K562 (cell line): ENCODE results near the gene PRM3. TPM values are rescaled to one million over a fixed set of nuclear protein-coding genes. Genes with fewer than 3 reads are reported as not detected.

Experiments
- DACH1 ChIP-seq: fragments of 450-650 bp; IDR thresholded peaks from 2 replicates; pipeline ENCODE4 v1.6.1; 2018; ENCODE audit not compliant: partially characterized antibody
- FOXP1 ChIP-seq: sonication (generic); formaldehyde crosslinking; IDR thresholded peaks from 2 replicates; pipeline ENCODE4 v1.8.0; 2022; ENCODE audit warnings: mild to moderate bottlenecking, missing genetic modification reagents
- GTF2A2 ChIP-seq: IDR thresholded peaks from 2 replicates; pipeline ENCODE4 v1.6.1; 2016; ENCODE audit warnings: mild to moderate bottlenecking, missing genetic modification characterization, missing compliant biosample characterization
- HNRNPH1 ChIP-seq: fragments of 200-400 bp; formaldehyde crosslinking; optimal IDR thresholded peaks from 2 replicates; pipeline ENCODE3; 2017; ENCODE audit warnings: low read depth, mild to moderate bottlenecking, low read length, moderate library complexity
- MTA1 ChIP-seq: fragments of 450-650 bp; IDR thresholded peaks from 2 replicates; pipeline ENCODE4 v1.6.1; 2017; ENCODE audit warnings: borderline replicate concordance
- PTRF ChIP-seq: fragments of 450-650 bp; IDR thresholded peaks from 2 replicates; pipeline ENCODE4 v1.6.1; 2016; ENCODE audit warnings: mild to moderate bottlenecking, missing genetic modification characterization, missing compliant biosample characterization
- RFX7 ChIP-seq: fragments of 250-450 bp; sonication (Bioruptor Pico); IDR thresholded peaks from 2 replicates; pipeline ENCODE4 v1.5.1; 2021; ENCODE audit warnings: mild to moderate bottlenecking
- TEAD4 ChIP-seq, 2 experiments: sonication (generic) in 1 of 2; formaldehyde crosslinking in 1 of 2; IDR thresholded peaks; 2 replicates each; pipeline versions ENCODE4 v1.6.1 to v1.8.0; 2012 to 2022; ENCODE audit warnings: borderline replicate concordance in 1 of 2, inconsistent platforms in 1 of 2, low read length in 1 of 2, mild to moderate bottlenecking in 1 of 2, missing genetic modification reagents in 1 of 2
- TRIM24 ChIP-seq, 2 experiments: fragments of 450-650 bp; IDR thresholded peaks; 2 replicates each; pipeline ENCODE4 v1.6.1; 2016
- XRCC5 ChIP-seq: fragments of 200-400 bp; formaldehyde crosslinking; IDR thresholded peaks from 2 replicates; pipeline ENCODE4 v1.6.1; 2017; ENCODE audit warnings: low read depth, mild to moderate bottlenecking, low read length
- ZNF23 ChIP-seq: fragments of 250-450 bp; sonication (Bioruptor Pico); IDR thresholded peaks from 2 replicates; pipeline ENCODE4 v1.4.0; 2020; ENCODE audit warnings: mild to moderate bottlenecking
- ZNF444 ChIP-seq: fragments of 250-450 bp; sonication (Bioruptor Pico); IDR thresholded peaks from 2 replicates; pipeline ENCODE4 v1.4.0; 2020; ENCODE audit warnings: mild to moderate bottlenecking, moderate library complexity
- polyA plus RNA-seq, 8 experiments: library from polyadenylated mRNA; depleted of rRNA in 4 of 8; stranded (reverse) in 5 of 8; unstranded in 3 of 8; fragments of >200 nt; fragmentation: Nextera tagmentation in 2 of 8; fragmentation: Illumina TruSeq in 1 of 8; extraction: Ambion mirVana in 2 of 8; extraction: Trizol in 1 of 8; gene quantifications; 2 replicates each; pipeline versions ENCODE4 v1.2.1 to v1.2.3, GENCODE V29; 2011 to 2014; ENCODE audit warnings: inconsistent platforms in 1 of 8, missing spikeins in 1 of 8
- total RNA-seq, 7 experiments: library from RNA; depleted of rRNA in 6 of 7; stranded (reverse); fragments of >200 nt in 6 of 7; fragmentation: Illumina TruSeq in 2 of 7; extraction: Trizol in 2 of 7; gene quantifications; 2 replicates each; pipeline versions ENCODE4 v1.2.1 to v1.2.3, GENCODE V29; 2011 to 2021; ENCODE audit warnings: low replicate concordance in 1 of 7
- TF ChIP-seq, protein P1 (sequence below): fragments of 250-450 bp; sonication (Bioruptor Pico); IDR thresholded peaks from 2 replicates; pipeline ENCODE4 v1.5.0; 2021; ENCODE audit warnings: mild to moderate bottlenecking, moderate library complexity
- TF ChIP-seq, protein P2 (sequence below), 2 experiments: fragments of 450-650 bp in 1 of 2; IDR thresholded peaks; 2 replicates each; pipeline ENCODE4 v1.6.1; 2011 to 2017; ENCODE audit warnings: low read depth in 2 of 2, antibody characterized with exemption in 1 of 2, borderline replicate concordance in 1 of 2, low read length in 1 of 2, mild to moderate bottlenecking in 1 of 2, mixed read lengths in 1 of 2; ENCODE audit not compliant: control insufficient read depth in 1 of 2
- TF ChIP-seq, protein P3 (sequence below): fragments of 250-450 bp; sonication (Bioruptor Pico); IDR thresholded peaks from 2 replicates; pipeline ENCODE4 v1.5.1; 2021; ENCODE audit warnings: mild to moderate bottlenecking
- TF ChIP-seq, protein P4 (sequence below): fragments of 200-400 bp; formaldehyde crosslinking; IDR thresholded peaks from 2 replicates; pipeline ENCODE4 v1.6.1; 2017; ENCODE audit warnings: mild to moderate bottlenecking, low read depth, low read length, moderate library complexity

The PRM3 gene
- total and polyA plus RNA-seq, 9 of the 15 experiments (the other 6 are each of a cell fraction or from before 2014, with no cell fraction given) = not detected

DNA sequence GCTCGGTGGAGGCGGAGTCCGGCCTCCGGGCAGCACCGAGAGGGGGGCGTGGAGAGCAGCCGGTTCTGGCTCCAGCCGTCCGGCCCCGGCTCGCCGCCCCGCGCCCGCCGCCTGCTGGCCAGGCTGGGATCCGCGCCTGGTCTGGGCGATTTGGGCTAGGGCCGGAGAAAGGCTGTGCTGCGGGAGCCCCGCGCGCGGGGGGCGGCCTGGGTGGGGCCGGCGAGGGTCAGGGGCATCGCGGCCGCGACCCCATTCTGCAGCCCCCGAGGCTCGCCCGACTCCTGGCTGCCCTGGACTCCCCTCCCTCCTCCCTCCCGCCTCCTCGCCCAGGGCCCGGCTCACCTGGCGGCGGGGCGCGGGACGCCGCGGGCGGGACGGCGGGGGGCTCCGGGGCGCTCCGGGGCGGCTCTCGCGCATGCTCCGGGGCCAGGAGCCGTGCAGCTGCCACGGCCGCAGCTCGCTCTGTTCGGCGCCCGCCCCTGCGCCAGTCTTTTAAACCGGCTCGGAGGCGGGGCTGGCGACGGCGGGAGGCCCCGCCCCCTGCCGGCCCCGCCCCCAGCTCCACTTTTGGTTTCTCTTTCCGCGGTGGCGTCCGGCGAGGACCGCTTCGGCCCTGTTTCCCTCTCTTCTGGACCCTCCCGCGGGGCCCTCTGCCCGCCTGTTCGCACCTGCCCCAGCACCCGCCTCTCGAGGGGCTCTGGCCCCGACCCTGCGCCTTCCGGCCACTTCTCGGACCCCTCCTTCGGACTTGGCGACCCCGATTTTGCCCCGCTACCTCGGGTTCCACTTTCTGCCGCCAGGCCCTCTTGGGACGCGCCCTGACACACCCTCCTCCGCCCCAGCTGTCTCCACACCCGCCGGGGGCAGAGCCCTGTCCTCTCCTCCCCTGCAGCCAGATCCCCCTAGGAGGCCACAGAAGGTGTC, 17.4 kb downstream of the PRM3 start, which contains the start of gene SOCS1 (continued):
- TF ChIP-seq, protein P1, sequence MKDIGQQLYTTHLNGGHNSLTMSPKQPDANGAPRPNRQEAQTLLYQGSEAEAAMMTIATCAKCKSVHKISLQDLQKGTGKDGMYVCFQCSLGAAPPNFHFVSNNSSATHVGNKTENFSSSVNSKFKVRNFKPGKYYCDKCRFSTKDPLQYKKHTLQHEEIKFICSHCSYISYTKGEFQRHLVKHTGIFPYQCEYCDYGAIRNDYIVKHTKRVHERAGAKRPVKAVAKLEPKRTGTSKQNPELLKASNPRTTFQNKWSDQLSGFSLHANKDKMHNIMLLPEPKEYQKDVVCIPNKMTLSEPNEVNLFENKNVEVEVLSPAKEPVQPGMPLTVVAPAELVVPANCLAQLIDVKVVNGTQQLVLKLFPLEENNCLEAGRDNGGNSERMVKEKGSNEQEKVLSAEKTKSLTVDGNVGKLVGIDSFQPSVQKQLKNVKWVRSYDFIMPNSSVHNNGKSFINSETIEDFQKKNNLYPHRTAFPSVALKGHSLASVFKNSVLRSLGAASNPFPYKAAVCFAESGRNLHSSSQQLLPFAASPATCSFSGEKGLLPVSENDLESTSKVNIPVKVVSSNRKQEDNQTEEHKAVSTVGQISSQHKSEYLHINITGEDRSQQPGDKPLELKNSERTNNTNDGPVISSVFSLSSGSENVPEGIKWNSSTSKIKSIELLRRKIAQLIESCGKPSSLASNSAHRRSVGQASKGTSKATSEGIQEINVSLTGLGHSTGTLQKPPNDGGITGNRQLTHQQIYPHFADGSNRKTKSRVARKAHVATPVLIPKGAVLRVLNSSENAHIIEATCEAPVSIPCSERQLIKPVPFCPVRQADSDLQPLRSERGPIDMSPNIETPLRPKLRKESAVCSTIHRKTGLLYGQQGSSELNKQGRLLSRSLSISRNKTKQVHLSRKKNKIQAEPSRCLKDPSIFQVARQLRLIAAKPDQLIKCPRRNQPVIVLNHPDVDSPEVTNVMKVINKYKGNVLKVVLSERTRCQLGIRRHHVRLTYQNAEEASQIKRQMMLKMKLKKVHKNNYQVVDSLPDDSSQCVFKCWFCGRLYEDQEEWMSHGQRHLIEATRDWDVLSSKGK (CRISPR knock-in tag) = no peak
- TF ChIP-seq, protein P2, sequence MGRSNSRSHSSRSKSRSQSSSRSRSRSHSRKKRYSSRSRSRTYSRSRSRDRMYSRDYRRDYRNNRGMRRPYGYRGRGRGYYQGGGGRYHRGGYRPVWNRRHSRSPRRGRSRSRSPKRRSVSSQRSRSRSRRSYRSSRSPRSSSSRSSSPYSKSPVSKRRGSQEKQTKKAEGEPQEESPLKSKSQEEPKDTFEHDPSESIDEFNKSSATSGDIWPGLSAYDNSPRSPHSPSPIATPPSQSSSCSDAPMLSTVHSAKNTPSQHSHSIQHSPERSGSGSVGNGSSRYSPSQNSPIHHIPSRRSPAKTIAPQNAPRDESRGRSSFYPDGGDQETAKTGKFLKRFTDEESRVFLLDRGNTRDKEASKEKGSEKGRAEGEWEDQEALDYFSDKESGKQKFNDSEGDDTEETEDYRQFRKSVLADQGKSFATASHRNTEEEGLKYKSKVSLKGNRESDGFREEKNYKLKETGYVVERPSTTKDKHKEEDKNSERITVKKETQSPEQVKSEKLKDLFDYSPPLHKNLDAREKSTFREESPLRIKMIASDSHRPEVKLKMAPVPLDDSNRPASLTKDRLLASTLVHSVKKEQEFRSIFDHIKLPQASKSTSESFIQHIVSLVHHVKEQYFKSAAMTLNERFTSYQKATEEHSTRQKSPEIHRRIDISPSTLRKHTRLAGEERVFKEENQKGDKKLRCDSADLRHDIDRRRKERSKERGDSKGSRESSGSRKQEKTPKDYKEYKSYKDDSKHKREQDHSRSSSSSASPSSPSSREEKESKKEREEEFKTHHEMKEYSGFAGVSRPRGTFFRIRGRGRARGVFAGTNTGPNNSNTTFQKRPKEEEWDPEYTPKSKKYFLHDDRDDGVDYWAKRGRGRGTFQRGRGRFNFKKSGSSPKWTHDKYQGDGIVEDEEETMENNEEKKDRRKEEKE (IDR thresholded peaks at IDR 0.05; ENCODE audit: borderline replicate concordance in 1 of 2, control insufficient read depth in 1 of 2, low read depth in 2 of 2, low read length in 1 of 2) = no peak
- TF ChIP-seq RFX7 (CRISPR knock-in tag) = no peak
- TF ChIP-seq TRIM24 (IDR thresholded peaks at IDR 0.05) = no peak
- no peak for TF ChIP-seq ZNF23 (CRISPR knock-in tag)
- peak; percentile 32; the same call in 1 of the 2 replicates for TF ChIP-seq FOXP1 (CRISPR knock-in tag)
- TF ChIP-seq GTF2A2 = peak; percentile 78
- TF ChIP-seq, protein P3, sequence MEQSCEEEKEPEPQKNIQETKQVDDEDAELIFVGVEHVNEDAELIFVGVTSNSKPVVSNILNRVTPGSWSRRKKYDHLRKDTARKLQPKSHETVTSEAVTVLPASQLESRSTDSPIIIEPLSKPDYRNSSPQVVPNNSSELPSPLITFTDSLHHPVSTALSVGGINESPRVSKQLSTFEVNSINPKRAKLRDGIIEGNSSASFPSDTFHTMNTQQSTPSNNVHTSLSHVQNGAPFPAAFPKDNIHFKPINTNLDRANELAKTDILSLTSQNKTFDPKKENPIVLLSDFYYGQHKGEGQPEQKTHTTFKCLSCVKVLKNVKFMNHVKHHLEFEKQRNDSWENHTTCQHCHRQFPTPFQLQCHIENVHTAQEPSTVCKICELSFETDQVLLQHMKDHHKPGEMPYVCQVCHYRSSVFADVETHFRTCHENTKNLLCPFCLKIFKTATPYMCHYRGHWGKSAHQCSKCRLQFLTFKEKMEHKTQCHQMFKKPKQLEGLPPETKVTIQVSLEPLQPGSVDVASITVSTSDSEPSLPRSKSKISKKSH (CRISPR knock-in tag) = no peak
- no peak for TF ChIP-seq MTA1
- peak; percentile 84 for TF ChIP-seq DACH1
- no peak for TF ChIP-seq PTRF
- TF ChIP-seq ZNF444 = no peak
- no peak for TF ChIP-seq HNRNPH1
- TF ChIP-seq, protein P4, sequence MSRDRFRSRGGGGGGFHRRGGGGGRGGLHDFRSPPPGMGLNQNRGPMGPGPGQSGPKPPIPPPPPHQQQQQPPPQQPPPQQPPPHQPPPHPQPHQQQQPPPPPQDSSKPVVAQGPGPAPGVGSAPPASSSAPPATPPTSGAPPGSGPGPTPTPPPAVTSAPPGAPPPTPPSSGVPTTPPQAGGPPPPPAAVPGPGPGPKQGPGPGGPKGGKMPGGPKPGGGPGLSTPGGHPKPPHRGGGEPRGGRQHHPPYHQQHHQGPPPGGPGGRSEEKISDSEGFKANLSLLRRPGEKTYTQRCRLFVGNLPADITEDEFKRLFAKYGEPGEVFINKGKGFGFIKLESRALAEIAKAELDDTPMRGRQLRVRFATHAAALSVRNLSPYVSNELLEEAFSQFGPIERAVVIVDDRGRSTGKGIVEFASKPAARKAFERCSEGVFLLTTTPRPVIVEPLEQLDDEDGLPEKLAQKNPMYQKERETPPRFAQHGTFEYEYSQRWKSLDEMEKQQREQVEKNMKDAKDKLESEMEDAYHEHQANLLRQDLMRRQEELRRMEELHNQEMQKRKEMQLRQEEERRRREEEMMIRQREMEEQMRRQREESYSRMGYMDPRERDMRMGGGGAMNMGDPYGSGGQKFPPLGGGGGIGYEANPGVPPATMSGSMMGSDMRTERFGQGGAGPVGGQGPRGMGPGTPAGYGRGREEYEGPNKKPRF = no peak
- peak; percentile 39; the same call in 1 of the 2 replicates for TF ChIP-seq XRCC5
- TF ChIP-seq TEAD4 (IDR thresholded peaks at IDR 0.05; ENCODE audit: low read length) = no peak
- TF ChIP-seq TEAD4 (CRISPR knock-in tag; IDR thresholded peaks at IDR 0.05; ENCODE audit: borderline replicate concordance) = no peak
